Measurements from ENCODE around the gene DKK2. TPM values are rescaled to one million over a fixed set of nuclear protein-coding genes. Genes with fewer than 3 reads are reported as not detected.

DKK2 gene
- total RNA-seq, 1 experiment from 2014 or later: not detected

DNA sequence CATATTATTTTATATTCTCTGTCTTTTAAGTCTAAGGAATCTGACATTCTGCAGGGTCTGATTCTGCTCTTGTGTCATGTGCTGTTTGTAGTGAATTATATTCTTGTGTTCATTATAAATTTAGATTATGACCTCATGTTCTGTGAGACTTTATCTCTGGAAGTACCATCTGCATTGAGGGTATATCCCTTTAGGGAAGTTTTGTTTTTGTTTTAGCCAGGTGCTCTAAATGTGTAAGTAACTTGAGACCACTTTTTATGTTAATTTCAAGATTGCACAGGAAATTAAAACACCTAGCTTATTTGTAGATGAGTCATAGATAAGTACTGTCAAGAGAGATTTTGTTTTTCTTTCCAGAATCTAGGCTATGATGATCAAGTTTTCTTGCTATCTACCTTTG is 35.0 kb upstream of the DKK2 start:
- Mint-ChIP-seq H3K27ac (no peak overlapping the region), H3K9me3 (peaks cover 25% of the 10 kb centered on the region), H3K27me3 (ENCODE audit: low read depth) (no peaks in the 10 kb centered on the region; the same call in 1 of the 2 replicates), H3K4me1 (no peaks in the 10 kb centered on the region), H3K4me3 (no peak overlapping the region), H3K36me3 (no peaks in the 10 kb centered on the region; the same call in 1 of the 2 replicates)
- ATAC-seq (no peak), DNase-seq (ENCODE audit: low spot score) (no peak)
- CTCF ChIA-PET: no interaction called here
- POLR2A ChIA-PET: no interaction called here
- TF ChIP-seq GTF2I (CRISPR knock-in tag; conservative IDR thresholded peaks at IDR 0.05) (no peak), ELF4 (CRISPR knock-in tag; IDR thresholded peaks at IDR 0.05; ENCODE audit: low read depth) (no peak), NR3C1 (CRISPR knock-in tag; conservative IDR thresholded peaks at IDR 0.05; ENCODE audit: low read depth) (no peak), TEAD1 (CRISPR knock-in tag; IDR thresholded peaks at IDR 0.05) (no peak), ZNF219 (CRISPR knock-in tag; IDR thresholded peaks at IDR 0.05; ENCODE audit: borderline replicate concordance) (no peak), ZNF232 (CRISPR knock-in tag; IDR thresholded peaks at IDR 0.05) (no peak), FOXP1 (CRISPR knock-in tag; IDR thresholded peaks at IDR 0.05; ENCODE audit: borderline replicate concordance) (no peak), TCF7 (CRISPR knock-in tag; IDR thresholded peaks at IDR 0.05; ENCODE audit: low read depth) (no peak), IRF2 (CRISPR knock-in tag; IDR thresholded peaks at IDR 0.05; ENCODE audit: borderline replicate concordance, low read depth) (no peak), ZNF263 (CRISPR knock-in tag; IDR thresholded peaks at IDR 0.05; ENCODE audit: low read depth) (no peak)
- TF ChIP-seq, protein P1, sequence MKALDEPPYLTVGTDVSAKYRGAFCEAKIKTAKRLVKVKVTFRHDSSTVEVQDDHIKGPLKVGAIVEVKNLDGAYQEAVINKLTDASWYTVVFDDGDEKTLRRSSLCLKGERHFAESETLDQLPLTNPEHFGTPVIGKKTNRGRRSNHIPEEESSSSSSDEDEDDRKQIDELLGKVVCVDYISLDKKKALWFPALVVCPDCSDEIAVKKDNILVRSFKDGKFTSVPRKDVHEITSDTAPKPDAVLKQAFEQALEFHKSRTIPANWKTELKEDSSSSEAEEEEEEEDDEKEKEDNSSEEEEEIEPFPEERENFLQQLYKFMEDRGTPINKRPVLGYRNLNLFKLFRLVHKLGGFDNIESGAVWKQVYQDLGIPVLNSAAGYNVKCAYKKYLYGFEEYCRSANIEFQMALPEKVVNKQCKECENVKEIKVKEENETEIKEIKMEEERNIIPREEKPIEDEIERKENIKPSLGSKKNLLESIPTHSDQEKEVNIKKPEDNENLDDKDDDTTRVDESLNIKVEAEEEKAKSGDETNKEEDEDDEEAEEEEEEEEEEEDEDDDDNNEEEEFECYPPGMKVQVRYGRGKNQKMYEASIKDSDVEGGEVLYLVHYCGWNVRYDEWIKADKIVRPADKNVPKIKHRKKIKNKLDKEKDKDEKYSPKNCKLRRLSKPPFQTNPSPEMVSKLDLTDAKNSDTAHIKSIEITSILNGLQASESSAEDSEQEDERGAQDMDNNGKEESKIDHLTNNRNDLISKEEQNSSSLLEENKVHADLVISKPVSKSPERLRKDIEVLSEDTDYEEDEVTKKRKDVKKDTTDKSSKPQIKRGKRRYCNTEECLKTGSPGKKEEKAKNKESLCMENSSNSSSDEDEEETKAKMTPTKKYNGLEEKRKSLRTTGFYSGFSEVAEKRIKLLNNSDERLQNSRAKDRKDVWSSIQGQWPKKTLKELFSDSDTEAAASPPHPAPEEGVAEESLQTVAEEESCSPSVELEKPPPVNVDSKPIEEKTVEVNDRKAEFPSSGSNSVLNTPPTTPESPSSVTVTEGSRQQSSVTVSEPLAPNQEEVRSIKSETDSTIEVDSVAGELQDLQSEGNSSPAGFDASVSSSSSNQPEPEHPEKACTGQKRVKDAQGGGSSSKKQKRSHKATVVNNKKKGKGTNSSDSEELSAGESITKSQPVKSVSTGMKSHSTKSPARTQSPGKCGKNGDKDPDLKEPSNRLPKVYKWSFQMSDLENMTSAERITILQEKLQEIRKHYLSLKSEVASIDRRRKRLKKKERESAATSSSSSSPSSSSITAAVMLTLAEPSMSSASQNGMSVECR (CRISPR knock-in tag; IDR thresholded peaks at IDR 0.05; ENCODE audit: borderline replicate concordance): no peak
- TF ChIP-seq, protein P2, sequence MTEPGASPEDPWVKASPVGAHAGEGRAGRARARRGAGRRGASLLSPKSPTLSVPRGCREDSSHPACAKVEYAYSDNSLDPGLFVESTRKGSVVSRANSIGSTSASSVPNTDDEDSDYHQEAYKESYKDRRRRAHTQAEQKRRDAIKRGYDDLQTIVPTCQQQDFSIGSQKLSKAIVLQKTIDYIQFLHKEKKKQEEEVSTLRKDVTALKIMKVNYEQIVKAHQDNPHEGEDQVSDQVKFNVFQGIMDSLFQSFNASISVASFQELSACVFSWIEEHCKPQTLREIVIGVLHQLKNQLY (CRISPR knock-in tag; IDR thresholded peaks at IDR 0.05): no peak
- TF ChIP-seq, protein P3, sequence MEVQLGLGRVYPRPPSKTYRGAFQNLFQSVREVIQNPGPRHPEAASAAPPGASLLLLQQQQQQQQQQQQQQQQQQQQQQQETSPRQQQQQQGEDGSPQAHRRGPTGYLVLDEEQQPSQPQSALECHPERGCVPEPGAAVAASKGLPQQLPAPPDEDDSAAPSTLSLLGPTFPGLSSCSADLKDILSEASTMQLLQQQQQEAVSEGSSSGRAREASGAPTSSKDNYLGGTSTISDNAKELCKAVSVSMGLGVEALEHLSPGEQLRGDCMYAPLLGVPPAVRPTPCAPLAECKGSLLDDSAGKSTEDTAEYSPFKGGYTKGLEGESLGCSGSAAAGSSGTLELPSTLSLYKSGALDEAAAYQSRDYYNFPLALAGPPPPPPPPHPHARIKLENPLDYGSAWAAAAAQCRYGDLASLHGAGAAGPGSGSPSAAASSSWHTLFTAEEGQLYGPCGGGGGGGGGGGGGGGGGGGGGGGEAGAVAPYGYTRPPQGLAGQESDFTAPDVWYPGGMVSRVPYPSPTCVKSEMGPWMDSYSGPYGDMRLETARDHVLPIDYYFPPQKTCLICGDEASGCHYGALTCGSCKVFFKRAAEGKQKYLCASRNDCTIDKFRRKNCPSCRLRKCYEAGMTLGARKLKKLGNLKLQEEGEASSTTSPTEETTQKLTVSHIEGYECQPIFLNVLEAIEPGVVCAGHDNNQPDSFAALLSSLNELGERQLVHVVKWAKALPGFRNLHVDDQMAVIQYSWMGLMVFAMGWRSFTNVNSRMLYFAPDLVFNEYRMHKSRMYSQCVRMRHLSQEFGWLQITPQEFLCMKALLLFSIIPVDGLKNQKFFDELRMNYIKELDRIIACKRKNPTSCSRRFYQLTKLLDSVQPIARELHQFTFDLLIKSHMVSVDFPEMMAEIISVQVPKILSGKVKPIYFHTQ (CRISPR knock-in tag; IDR thresholded peaks at IDR 0.05): no peak
- TF ChIP-seq, protein P4, sequence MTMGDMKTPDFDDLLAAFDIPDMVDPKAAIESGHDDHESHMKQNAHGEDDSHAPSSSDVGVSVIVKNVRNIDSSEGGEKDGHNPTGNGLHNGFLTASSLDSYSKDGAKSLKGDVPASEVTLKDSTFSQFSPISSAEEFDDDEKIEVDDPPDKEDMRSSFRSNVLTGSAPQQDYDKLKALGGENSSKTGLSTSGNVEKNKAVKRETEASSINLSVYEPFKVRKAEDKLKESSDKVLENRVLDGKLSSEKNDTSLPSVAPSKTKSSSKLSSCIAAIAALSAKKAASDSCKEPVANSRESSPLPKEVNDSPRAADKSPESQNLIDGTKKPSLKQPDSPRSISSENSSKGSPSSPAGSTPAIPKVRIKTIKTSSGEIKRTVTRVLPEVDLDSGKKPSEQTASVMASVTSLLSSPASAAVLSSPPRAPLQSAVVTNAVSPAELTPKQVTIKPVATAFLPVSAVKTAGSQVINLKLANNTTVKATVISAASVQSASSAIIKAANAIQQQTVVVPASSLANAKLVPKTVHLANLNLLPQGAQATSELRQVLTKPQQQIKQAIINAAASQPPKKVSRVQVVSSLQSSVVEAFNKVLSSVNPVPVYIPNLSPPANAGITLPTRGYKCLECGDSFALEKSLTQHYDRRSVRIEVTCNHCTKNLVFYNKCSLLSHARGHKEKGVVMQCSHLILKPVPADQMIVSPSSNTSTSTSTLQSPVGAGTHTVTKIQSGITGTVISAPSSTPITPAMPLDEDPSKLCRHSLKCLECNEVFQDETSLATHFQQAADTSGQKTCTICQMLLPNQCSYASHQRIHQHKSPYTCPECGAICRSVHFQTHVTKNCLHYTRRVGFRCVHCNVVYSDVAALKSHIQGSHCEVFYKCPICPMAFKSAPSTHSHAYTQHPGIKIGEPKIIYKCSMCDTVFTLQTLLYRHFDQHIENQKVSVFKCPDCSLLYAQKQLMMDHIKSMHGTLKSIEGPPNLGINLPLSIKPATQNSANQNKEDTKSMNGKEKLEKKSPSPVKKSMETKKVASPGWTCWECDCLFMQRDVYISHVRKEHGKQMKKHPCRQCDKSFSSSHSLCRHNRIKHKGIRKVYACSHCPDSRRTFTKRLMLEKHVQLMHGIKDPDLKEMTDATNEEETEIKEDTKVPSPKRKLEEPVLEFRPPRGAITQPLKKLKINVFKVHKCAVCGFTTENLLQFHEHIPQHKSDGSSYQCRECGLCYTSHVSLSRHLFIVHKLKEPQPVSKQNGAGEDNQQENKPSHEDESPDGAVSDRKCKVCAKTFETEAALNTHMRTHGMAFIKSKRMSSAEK (CRISPR knock-in tag; IDR thresholded peaks at IDR 0.05; ENCODE audit: borderline replicate concordance): no peak
- TF ChIP-seq, protein P5, sequence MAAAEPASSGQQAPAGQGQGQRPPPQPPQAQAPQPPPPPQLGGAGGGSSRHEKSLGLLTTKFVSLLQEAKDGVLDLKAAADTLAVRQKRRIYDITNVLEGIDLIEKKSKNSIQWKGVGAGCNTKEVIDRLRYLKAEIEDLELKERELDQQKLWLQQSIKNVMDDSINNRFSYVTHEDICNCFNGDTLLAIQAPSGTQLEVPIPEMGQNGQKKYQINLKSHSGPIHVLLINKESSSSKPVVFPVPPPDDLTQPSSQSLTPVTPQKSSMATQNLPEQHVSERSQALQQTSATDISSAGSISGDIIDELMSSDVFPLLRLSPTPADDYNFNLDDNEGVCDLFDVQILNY (CRISPR knock-in tag; IDR thresholded peaks at IDR 0.05): no peak
- TF ChIP-seq, protein P6, sequence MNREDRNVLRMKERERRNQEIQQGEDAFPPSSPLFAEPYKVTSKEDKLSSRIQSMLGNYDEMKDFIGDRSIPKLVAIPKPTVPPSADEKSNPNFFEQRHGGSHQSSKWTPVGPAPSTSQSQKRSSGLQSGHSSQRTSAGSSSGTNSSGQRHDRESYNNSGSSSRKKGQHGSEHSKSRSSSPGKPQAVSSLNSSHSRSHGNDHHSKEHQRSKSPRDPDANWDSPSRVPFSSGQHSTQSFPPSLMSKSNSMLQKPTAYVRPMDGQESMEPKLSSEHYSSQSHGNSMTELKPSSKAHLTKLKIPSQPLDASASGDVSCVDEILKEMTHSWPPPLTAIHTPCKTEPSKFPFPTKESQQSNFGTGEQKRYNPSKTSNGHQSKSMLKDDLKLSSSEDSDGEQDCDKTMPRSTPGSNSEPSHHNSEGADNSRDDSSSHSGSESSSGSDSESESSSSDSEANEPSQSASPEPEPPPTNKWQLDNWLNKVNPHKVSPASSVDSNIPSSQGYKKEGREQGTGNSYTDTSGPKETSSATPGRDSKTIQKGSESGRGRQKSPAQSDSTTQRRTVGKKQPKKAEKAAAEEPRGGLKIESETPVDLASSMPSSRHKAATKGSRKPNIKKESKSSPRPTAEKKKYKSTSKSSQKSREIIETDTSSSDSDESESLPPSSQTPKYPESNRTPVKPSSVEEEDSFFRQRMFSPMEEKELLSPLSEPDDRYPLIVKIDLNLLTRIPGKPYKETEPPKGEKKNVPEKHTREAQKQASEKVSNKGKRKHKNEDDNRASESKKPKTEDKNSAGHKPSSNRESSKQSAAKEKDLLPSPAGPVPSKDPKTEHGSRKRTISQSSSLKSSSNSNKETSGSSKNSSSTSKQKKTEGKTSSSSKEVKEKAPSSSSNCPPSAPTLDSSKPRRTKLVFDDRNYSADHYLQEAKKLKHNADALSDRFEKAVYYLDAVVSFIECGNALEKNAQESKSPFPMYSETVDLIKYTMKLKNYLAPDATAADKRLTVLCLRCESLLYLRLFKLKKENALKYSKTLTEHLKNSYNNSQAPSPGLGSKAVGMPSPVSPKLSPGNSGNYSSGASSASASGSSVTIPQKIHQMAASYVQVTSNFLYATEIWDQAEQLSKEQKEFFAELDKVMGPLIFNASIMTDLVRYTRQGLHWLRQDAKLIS (CRISPR knock-in tag; IDR thresholded peaks at IDR 0.05; ENCODE audit: borderline replicate concordance): no peak
- TF ChIP-seq, protein P7, sequence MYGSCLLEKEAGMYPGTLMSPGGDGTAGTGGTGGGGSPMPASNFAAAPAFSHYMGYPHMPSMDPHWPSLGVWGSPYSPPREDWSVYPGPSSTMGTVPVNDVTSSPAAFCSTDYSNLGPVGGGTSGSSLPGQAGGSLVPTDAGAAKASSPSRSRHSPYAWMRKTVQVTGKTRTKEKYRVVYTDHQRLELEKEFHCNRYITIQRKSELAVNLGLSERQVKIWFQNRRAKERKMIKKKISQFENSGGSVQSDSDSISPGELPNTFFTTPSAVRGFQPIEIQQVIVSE (CRISPR knock-in tag; IDR thresholded peaks at IDR 0.05; ENCODE audit: borderline replicate concordance): no peak

Measured in WTC11 (cell line).